SU-DHL-6 (cell line): ENCODE data around the gene TAF5L.

ENCODE experiments used
- H2AFZ ChIP-seq: fragments of 200-600 bp; sonication (generic); 2 replicates; pipeline ENCODE4 v1.6.1; 2014; ENCODE audit warnings: low read depth, mild to moderate bottlenecking, moderate library complexity, mixed read lengths, antibody characterized with exemption, low read length; ENCODE audit not compliant: severe bottlenecking
- H3F3A ChIP-seq: fragments of 200-600 bp; shearing (Covaris generic); 2 replicates; pipeline ENCODE4 v1.6.0; 2016; ENCODE audit warnings: antibody characterized with exemption, mild to moderate bottlenecking; ENCODE audit not compliant: insufficient read depth
- H3K27ac ChIP-seq: fragments of 200-600 bp; sonication (generic); 2 replicates; pipeline ENCODE4 v1.5.1; 2016; ENCODE audit warnings: low read depth, mild to moderate bottlenecking, low read length, moderate library complexity, mixed read lengths
- H3K27me3 ChIP-seq: fragments of 200-600 bp; sonication (generic), shearing (Covaris generic); 2 replicates; pipeline ENCODE4 v1.6.0; 2014; ENCODE audit warnings: mild to moderate bottlenecking, low read length
- H3K36me3 ChIP-seq: fragments of 200-600 bp; sonication (generic); 2 replicates; pipeline ENCODE4 v1.6.1; 2014; ENCODE audit warnings: mild to moderate bottlenecking, low read length, mixed read lengths
- H3K4me2 ChIP-seq: fragments of 300-600, 200-600 bp; shearing (Covaris generic), sonication (generic); 2 replicates; pipeline ENCODE4 v1.6.0; 2014; ENCODE audit warnings: low read length, low read depth, mild to moderate bottlenecking; ENCODE audit not compliant: poor library complexity, severe bottlenecking
- H3K4me3 ChIP-seq: fragments of 200-600 bp; sonication (generic); 2 replicates; pipeline ENCODE4 v1.5.1; 2014; ENCODE audit warnings: antibody characterized with exemption, low read length, mild to moderate bottlenecking, mixed read lengths; ENCODE audit not compliant: insufficient read depth, poor library complexity, severe bottlenecking
- H3K79me2 ChIP-seq: fragments of 200-600 bp; sonication (generic); 2 replicates; pipeline ENCODE4 v1.6.1; 2014; ENCODE audit warnings: mild to moderate bottlenecking, low read length, moderate library complexity; ENCODE audit not compliant: insufficient read depth
- H3K9ac ChIP-seq: fragments of 200-600 bp; sonication (generic); 2 replicates; pipeline ENCODE4 v1.7.0; 2014; ENCODE audit warnings: mild to moderate bottlenecking, low read length
- H3K9me2 ChIP-seq: fragments of 200-600 bp; sonication (generic); replicated peaks from 2 replicates; pipeline ENCODE4 v1.6.1; 2014; ENCODE audit warnings: low read length; ENCODE audit not compliant: insufficient read depth
- H3K9me3 ChIP-seq: fragments of 200-600 bp; sonication (generic); 2 replicates; pipeline ENCODE4 v1.6.1; 2014; ENCODE audit warnings: low read length, mixed read lengths; ENCODE audit not compliant: insufficient read depth
- H4K20me1 ChIP-seq: fragments of 200-600 bp; sonication (generic); 2 replicates; pipeline ENCODE4 v1.6.1; 2014; ENCODE audit warnings: low read depth, mild to moderate bottlenecking, antibody characterized with exemption, low read length, moderate library complexity, mixed read lengths
- EZH2phosphoT487 ChIP-seq: fragments of 200-600 bp; sonication (generic), shearing (Covaris generic); conservative IDR thresholded peaks from 2 replicates; pipeline ENCODE4 v1.6.1; 2018; ENCODE audit warnings: mild to moderate bottlenecking, antibody characterized with exemption, low read length, moderate library complexity, mixed read lengths
- TF ChIP-seq, protein P1 (sequence below): fragments of 200-600 bp; sonication (generic); IDR thresholded peaks from one replicate; pipeline ENCODE4 v1.5.1; 2017; ENCODE audit warnings: antibody characterized with exemption, mild to moderate bottlenecking, low read length, moderate library complexity; ENCODE audit not compliant: insufficient read depth, poor library complexity, severe bottlenecking

The TAF5L gene

DNA sequence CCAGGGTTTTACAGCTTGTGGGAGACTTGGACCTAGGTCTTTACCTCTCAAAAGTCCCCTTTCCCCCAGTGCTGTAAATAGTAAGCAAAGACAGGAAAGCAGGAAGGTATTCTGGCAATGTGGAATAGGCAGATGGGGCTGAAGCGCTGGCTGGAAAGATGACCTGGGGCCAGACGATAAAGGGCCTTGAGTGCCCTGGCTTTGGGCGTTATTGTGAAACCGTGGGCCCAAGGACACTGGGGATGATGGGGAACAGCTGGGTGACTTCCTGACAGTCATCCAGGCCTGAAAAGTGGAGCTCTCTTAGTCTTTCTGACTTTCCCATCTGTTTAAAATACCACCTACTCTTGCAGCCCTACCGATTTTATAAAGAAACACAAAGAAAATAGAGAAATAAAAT is 16.5 kb upstream of the TAF5L start:
- Histone ChIP-seq H3K36me3 (peaks cover 4% of the 10 kb centered on the region; the same call in 1 of the 2 replicates), H3K9ac (no peak overlapping the region), H3K27ac (no peak overlapping the region), H4K20me1 (peaks cover 7% of the 10 kb centered on the region; the same call in 1 of the 2 replicates), H3K27me3 (no peaks in the 10 kb centered on the region), H3F3A (no peaks in the 10 kb centered on the region), H3K4me3 (no peak overlapping the region), H3K9me2 (no peaks in the 10 kb centered on the region), H2AFZ (no peak overlapping the region), H3K79me2 (peaks cover 45% of the 10 kb centered on the region), H3K9me3 (no peaks in the 10 kb centered on the region), H3K4me2 (no peak overlapping the region)
- TF ChIP-seq EZH2phosphoT487 = no peak
- TF ChIP-seq, protein P1, sequence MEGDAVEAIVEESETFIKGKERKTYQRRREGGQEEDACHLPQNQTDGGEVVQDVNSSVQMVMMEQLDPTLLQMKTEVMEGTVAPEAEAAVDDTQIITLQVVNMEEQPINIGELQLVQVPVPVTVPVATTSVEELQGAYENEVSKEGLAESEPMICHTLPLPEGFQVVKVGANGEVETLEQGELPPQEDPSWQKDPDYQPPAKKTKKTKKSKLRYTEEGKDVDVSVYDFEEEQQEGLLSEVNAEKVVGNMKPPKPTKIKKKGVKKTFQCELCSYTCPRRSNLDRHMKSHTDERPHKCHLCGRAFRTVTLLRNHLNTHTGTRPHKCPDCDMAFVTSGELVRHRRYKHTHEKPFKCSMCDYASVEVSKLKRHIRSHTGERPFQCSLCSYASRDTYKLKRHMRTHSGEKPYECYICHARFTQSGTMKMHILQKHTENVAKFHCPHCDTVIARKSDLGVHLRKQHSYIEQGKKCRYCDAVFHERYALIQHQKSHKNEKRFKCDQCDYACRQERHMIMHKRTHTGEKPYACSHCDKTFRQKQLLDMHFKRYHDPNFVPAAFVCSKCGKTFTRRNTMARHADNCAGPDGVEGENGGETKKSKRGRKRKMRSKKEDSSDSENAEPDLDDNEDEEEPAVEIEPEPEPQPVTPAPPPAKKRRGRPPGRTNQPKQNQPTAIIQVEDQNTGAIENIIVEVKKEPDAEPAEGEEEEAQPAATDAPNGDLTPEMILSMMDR = no peak

DNA sequence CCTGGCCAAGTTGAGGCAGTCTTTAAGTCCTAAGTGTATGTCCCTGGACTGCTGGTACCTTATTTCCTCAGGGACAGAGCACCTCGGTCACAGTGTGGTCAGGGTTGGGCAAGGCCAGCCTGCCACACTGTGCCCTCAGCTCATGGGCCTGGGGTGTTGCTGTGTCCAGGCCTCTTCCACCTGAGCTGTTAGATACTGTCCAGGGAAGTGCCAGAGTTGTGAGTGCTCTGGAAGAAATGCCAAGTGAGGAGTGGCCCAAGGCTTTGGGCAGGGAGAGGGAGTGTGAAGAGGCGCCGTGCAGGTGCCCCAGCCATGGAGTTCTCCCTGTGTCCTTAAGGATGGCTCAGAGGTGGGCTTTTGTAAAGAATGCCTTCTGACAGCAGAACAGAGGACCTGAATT is 15.4 kb upstream of the TAF5L start:
- no peak overlapping the region for H2AFZ ChIP-seq
- no peaks in the 10 kb centered on the region for H3K27me3 ChIP-seq
- H3K4me3 ChIP-seq = no peak overlapping the region
- H3K9me3 ChIP-seq = no peaks in the 10 kb centered on the region
- no peak for TF ChIP-seq EZH2phosphoT487
- TF ChIP-seq, protein P1 = no peak
- no peak overlapping the region for H3K4me2 ChIP-seq
- H3K9me2 ChIP-seq = no peaks in the 10 kb centered on the region
- no peak overlapping the region for H3K9ac ChIP-seq
- H3K27ac ChIP-seq = no peak overlapping the region
- H4K20me1 ChIP-seq = peaks cover 7% of the 10 kb centered on the region; the same call in 1 of the 2 replicates
- H3K79me2 ChIP-seq = peaks cover 55% of the 10 kb centered on the region
- H3K36me3 ChIP-seq = peaks cover 15% of the 10 kb centered on the region; the same call in 1 of the 2 replicates
- no peaks in the 10 kb centered on the region for H3F3A ChIP-seq

DNA sequence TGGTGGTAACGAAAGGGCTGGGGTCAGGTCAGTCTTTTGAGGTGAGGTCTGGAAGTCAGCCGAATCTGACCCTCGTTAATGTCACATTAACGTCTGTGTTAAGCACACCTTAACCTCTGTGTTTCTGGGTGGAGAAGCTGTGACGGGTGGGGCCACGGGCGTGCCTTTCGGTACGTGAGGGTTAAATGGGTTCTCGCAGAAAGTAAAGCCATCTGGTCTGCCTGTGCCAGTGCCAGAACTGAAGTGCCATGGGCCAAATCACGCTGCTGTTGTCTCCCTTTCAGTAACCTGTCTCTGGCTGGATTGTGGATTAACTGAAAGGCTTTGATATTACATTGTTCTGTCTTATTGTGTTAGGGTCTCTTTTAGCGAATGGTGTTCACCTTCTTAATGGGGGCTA is 14.5 kb upstream of the TAF5L start:
- H4K20me1 ChIP-seq = peaks cover 7% of the 10 kb centered on the region; the same call in 1 of the 2 replicates
- peaks cover 58% of the 10 kb centered on the region for H3K79me2 ChIP-seq
- H3K36me3 ChIP-seq = peaks cover 17% of the 10 kb centered on the region; the same call in 1 of the 2 replicates
- no peaks in the 10 kb centered on the region for H3F3A ChIP-seq
- TF ChIP-seq, protein P1 = no peak
- no peak for TF ChIP-seq EZH2phosphoT487
- H3K27me3 ChIP-seq = no peaks in the 10 kb centered on the region
- H3K9me3 ChIP-seq = no peaks in the 10 kb centered on the region
- H3K9ac ChIP-seq = no peak overlapping the region
- H3K4me2 ChIP-seq = no peak overlapping the region
- no peak overlapping the region for H3K27ac ChIP-seq
- H3K9me2 ChIP-seq = no peaks in the 10 kb centered on the region
- H2AFZ ChIP-seq = no peak overlapping the region
- no peak overlapping the region for H3K4me3 ChIP-seq
